SK-N-SH treated with all-trans-retinoic acid at 6 μM for 48 hours (cell line): Measurements from ENCODE around the gene ADGRG4.

ENCODE experiments used
- ATAC-seq: fragments of 200-7000 bp; cut with Tn5 transposase; 3 replicates; pipeline ENCODE4 v1.9.1; 2020; ENCODE audit warnings: mild to moderate bottlenecking, moderate library complexity
- ARNTL ChIP-seq: fragments of 450-650 bp; formaldehyde crosslinking; IDR thresholded peaks from 2 replicates; pipeline ENCODE4 v1.5.0; 2020; ENCODE audit warnings: low read depth, mild to moderate bottlenecking, moderate library complexity, borderline replicate concordance
- BACH2 ChIP-seq: fragments of 250-450 bp; sonication (Bioruptor Pico); IDR thresholded peaks from 2 replicates; pipeline ENCODE4 v1.9.0; 2021; ENCODE audit warnings: mild to moderate bottlenecking, borderline replicate concordance
- CREB5 ChIP-seq: fragments of 250-450 bp; sonication (Bioruptor Pico); IDR thresholded peaks from 2 replicates; pipeline ENCODE4 v1.5.1; 2020; ENCODE audit warnings: low read depth, mild to moderate bottlenecking, moderate library complexity
- CSDC2 ChIP-seq: fragments of 250-450 bp; sonication (Bioruptor Pico); IDR thresholded peaks from 2 replicates; pipeline ENCODE4 v1.5.0; 2020; ENCODE audit warnings: mild to moderate bottlenecking, moderate library complexity
- CSRNP3 ChIP-seq: fragments of 250-450 bp; sonication (Bioruptor Pico); IDR thresholded peaks from 2 replicates; pipeline ENCODE4 v1.5.1; 2021; ENCODE audit warnings: mild to moderate bottlenecking, moderate library complexity
- ESRRG ChIP-seq: fragments of 250-450 bp; sonication (Bioruptor Pico); IDR thresholded peaks from 2 replicates; pipeline ENCODE4 v1.6.1; 2021; ENCODE audit warnings: mild to moderate bottlenecking
- GLIS3 ChIP-seq: fragments of 250-450 bp; sonication (Bioruptor Pico); IDR thresholded peaks from 2 replicates; pipeline ENCODE4 v1.5.0; 2020; ENCODE audit warnings: mild to moderate bottlenecking, moderate library complexity
- ISL1 ChIP-seq: fragments of 250-450 bp; sonication (Bioruptor Pico); IDR thresholded peaks from 2 replicates; pipeline ENCODE4 v2.1.2; 2022; ENCODE audit warnings: mild to moderate bottlenecking, moderate library complexity
- OSR1 ChIP-seq: fragments of 250-450 bp; sonication (Bioruptor Pico); IDR thresholded peaks from 2 replicates; pipeline ENCODE4 v1.8.0; 2022; ENCODE audit warnings: moderate library complexity, mild to moderate bottlenecking, inconsistent platforms
- PATZ1 ChIP-seq: fragments of 250-450 bp; sonication (Bioruptor Pico); IDR thresholded peaks from 2 replicates; pipeline ENCODE4 v1.8.0; 2020; ENCODE audit warnings: mild to moderate bottlenecking, moderate library complexity, borderline replicate concordance
- POU6F1 ChIP-seq: fragments of 250-450 bp; sonication (Bioruptor Pico); IDR thresholded peaks from 2 replicates; pipeline ENCODE4 v1.8.0; 2021; ENCODE audit warnings: low read depth, mild to moderate bottlenecking, moderate library complexity, borderline replicate concordance
- PPARA ChIP-seq: fragments of 250-450 bp; sonication (Bioruptor Pico); IDR thresholded peaks from 2 replicates; pipeline ENCODE4 v1.5.0; 2020; ENCODE audit warnings: mild to moderate bottlenecking, borderline replicate concordance
- RARB ChIP-seq: fragments of 250-450 bp; sonication (Bioruptor Pico); IDR thresholded peaks from 2 replicates; pipeline ENCODE4 v1.8.0; 2021; ENCODE audit warnings: mild to moderate bottlenecking, moderate library complexity
- SNAI2 ChIP-seq: fragments of 250-450 bp; sonication (Bioruptor Pico); IDR thresholded peaks from 2 replicates; pipeline ENCODE4 v1.5.0; 2020; ENCODE audit warnings: mild to moderate bottlenecking, moderate library complexity
- TCF4 ChIP-seq: fragments of 250-450 bp; sonication (Bioruptor Pico); IDR thresholded peaks from 2 replicates; pipeline ENCODE4 v1.8.0; 2021; ENCODE audit warnings: mild to moderate bottlenecking, moderate library complexity, borderline replicate concordance
- TOX ChIP-seq: fragments of 250-450 bp; sonication (Bioruptor Pico); IDR thresholded peaks from 2 replicates; pipeline ENCODE4 v1.8.0; 2021; ENCODE audit warnings: mild to moderate bottlenecking, moderate library complexity, borderline replicate concordance
- ZC3H10 ChIP-seq: fragments of 250-450 bp; sonication (Bioruptor Pico); IDR thresholded peaks from 2 replicates; pipeline ENCODE4 v1.5.1; 2021; ENCODE audit warnings: mild to moderate bottlenecking, moderate library complexity
- ZFP3 ChIP-seq: fragments of 250-450 bp; sonication (Bioruptor Pico); IDR thresholded peaks from 2 replicates; pipeline ENCODE4 v1.5.0; 2020; ENCODE audit warnings: mild to moderate bottlenecking, moderate library complexity
- ZFP30 ChIP-seq: fragments of 450-650 bp; formaldehyde crosslinking; IDR thresholded peaks from 2 replicates; pipeline ENCODE4 v1.5.0; 2022; ENCODE audit warnings: mild to moderate bottlenecking, moderate library complexity
- ZNF70 ChIP-seq: fragments of 450-650 bp; formaldehyde crosslinking; IDR thresholded peaks from 2 replicates; pipeline ENCODE4 v1.5.0; 2020; ENCODE audit warnings: mild to moderate bottlenecking, moderate library complexity
- ZNF8 ChIP-seq: fragments of 450-650 bp; formaldehyde crosslinking; IDR thresholded peaks from 2 replicates; pipeline ENCODE4 v1.5.0; 2020; ENCODE audit warnings: mild to moderate bottlenecking, moderate library complexity
- TF ChIP-seq, protein P1 (sequence below): fragments of 250-450 bp; sonication (Bioruptor Pico); IDR thresholded peaks from 2 replicates; pipeline ENCODE4 v1.5.0; 2020; ENCODE audit warnings: mild to moderate bottlenecking, moderate library complexity

ADGRG4 gene

GRCh38 chrX:136421338-136421737 lies 120.6 kb downstream of the ADGRG4 start:
- TF ChIP-seq, protein P1, sequence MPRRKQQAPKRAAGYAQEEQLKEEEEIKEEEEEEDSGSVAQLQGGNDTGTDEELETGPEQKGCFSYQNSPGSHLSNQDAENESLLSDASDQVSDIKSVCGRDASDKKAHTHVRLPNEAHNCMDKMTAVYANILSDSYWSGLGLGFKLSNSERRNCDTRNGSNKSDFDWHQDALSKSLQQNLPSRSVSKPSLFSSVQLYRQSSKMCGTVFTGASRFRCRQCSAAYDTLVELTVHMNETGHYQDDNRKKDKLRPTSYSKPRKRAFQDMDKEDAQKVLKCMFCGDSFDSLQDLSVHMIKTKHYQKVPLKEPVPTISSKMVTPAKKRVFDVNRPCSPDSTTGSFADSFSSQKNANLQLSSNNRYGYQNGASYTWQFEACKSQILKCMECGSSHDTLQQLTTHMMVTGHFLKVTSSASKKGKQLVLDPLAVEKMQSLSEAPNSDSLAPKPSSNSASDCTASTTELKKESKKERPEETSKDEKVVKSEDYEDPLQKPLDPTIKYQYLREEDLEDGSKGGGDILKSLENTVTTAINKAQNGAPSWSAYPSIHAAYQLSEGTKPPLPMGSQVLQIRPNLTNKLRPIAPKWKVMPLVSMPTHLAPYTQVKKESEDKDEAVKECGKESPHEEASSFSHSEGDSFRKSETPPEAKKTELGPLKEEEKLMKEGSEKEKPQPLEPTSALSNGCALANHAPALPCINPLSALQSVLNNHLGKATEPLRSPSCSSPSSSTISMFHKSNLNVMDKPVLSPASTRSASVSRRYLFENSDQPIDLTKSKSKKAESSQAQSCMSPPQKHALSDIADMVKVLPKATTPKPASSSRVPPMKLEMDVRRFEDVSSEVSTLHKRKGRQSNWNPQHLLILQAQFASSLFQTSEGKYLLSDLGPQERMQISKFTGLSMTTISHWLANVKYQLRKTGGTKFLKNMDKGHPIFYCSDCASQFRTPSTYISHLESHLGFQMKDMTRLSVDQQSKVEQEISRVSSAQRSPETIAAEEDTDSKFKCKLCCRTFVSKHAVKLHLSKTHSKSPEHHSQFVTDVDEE (CRISPR knock-in tag): no peak
- TF ChIP-seq TCF4 (CRISPR knock-in tag) (no peak), ARNTL (CRISPR knock-in tag) (no peak)
- ATAC-seq: no peak

GRCh38 chrX:136423724-136424123 lies 123.0 kb downstream of the ADGRG4 start:
- TF ChIP-seq BACH2 (CRISPR knock-in tag): no peak
- no peak for TF ChIP-seq ZNF70 (CRISPR knock-in tag)
- no peak for TF ChIP-seq POU6F1 (CRISPR knock-in tag)
- no peak for TF ChIP-seq RARB (CRISPR knock-in tag)
- TF ChIP-seq GLIS3 (CRISPR knock-in tag): no peak

GRCh38 chrX:136425996-136426395 lies 125.2 kb downstream of the ADGRG4 start:
- ATAC-seq: no peak
- no peak for TF ChIP-seq TOX (CRISPR knock-in tag)
- TF ChIP-seq GLIS3 (CRISPR knock-in tag): no peak
- no peak for TF ChIP-seq SNAI2 (CRISPR knock-in tag)
- TF ChIP-seq ZC3H10 (CRISPR knock-in tag): no peak
- TF ChIP-seq OSR1 (CRISPR knock-in tag): no peak
- TF ChIP-seq ESRRG (CRISPR knock-in tag): no peak
- no peak for TF ChIP-seq CSDC2
- TF ChIP-seq PATZ1 (CRISPR knock-in tag): no peak
- TF ChIP-seq, protein P1 (CRISPR knock-in tag): no peak
- TF ChIP-seq BACH2 (CRISPR knock-in tag): no peak
- no peak for TF ChIP-seq PPARA (CRISPR knock-in tag)
- no peak for TF ChIP-seq POU6F1 (CRISPR knock-in tag)
- no peak for TF ChIP-seq ZFP3
- TF ChIP-seq ISL1 (CRISPR knock-in tag): no peak
- TF ChIP-seq ARNTL (CRISPR knock-in tag): no peak
- no peak for TF ChIP-seq CSRNP3
- TF ChIP-seq CREB5 (CRISPR knock-in tag): no peak
- TF ChIP-seq ZNF8 (CRISPR knock-in tag): no peak
- TF ChIP-seq ZFP30 (CRISPR knock-in tag): no peak
- no peak for TF ChIP-seq TCF4 (CRISPR knock-in tag)

More at GRCh38 chrX:136423724-136424123, 123.0 kb downstream of the ADGRG4 start:
- no peak for ATAC-seq
